NCI-H1048 (cell line): ENCODE measurements around the gene GGCT.
A peak's percentile ranks its signal among the peaks of the same experiment; 100 is the strongest.
"Not testable (repeated sequence)": the region's sequence is repeated elsewhere in the genome, so short reads cannot be mapped to it uniquely, and the experiment has no call there.

Experiments
- DNase-seq: peaks from one replicate; lab custom pipeline; 2025; lab: John Stamatoyannopoulos, UW

The GGCT gene

GRCh38 chr7:30504301-30505173 lies at the start of gene GGCT:
Gene GGCT (minus strand): TSS chr7:30504829. CDS start chr7:30504709, 120 bp downstream.
- peak; percentile 53 for DNase-seq

- no peak for DNase-seq
These were observed 48.9 kb upstream of the GGCT start for GRCh38 chr7:30553546-30553945.

GRCh38 chr7:30553141-30553540 lies 48.5 kb upstream of the GGCT start:
- DNase-seq, result no peak

DNA sequence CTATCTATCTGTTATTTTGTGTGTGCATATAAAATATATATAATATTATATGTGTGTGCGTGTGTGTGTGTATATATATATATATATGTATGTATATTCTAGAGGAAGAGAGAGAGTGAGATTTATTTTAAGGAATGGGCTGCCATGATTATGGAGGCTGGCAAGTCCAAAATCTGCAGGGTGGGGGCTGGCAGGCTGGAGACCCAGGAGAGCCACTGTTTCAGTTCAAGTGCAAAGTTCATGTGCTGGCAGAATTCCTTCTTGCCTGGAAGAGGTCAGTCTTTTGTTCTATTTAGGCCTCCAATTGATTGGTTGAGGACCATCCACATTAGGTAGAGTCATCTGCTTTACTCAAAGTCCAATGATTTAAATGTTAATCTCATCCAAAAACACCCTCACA lies 47.7 kb upstream of the GGCT start:
- no peak for DNase-seq

GRCh38 chr7:30549931-30550493 lies 45.4 kb upstream of the GGCT start:
- DNase-seq, result no peak

- DNase-seq, result peak; percentile 66
These were observed 44.2 kb upstream of the GGCT start for GRCh38 chr7:30548845-30549244.

DNA sequence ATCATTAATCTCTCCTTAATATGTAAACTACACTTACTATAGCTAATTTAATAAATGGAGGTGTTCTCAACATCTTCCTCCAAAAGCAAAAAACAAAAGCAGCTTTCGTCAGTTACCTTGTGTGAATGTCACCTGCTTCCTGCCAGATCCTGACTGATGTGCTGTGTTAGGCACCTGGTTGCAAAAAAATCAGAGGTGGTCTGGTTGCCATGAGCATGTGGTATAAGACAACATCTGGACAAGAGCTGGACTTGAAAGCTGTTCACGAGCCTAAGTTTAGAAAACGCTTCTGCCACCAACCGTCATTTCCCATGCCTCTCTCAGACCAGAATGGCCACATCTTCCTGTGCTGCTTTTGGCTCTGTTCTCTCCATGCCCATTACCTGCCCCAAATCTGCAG lies 42.0 kb upstream of the GGCT start:
- no peak for DNase-seq

- no peak for DNase-seq
These were observed 41.3 kb upstream of the GGCT start for GRCh38 chr7:30545791-30546555.

DNA sequence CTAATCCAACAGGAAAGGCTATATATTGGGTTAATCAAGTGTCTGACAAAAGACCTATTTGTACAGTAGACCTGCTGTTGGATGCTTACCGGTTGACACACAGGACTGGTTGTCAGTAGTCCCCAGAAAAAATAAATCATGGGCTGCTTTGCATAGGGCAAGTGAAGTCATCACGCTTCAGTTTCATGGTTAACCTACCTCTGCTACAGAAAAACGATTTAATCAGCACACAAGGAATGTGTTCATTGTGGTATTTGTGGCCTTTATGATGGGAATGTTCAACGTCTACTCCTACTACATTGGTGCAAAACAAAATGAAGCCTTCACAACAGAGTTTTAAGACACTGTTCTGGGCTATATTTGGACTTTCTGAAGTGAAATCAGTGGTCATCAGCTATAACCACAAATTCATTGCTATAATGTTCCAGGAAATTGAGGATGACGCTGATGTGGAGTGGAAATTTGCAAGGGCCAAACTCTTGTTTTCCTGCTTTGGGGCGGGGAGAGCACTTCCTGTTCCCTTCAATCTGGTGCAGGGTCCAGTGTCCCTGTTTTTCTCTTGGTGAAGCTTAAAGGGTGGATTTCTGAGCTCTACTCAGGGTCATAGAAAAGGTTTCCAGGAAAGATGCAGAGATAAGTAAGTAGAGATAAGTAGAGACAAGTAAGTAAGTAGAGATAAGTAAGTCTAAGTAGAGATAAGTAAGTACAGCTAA lies 39.3 kb upstream of the GGCT start:
- peak; percentile 10 for DNase-seq

DNA sequence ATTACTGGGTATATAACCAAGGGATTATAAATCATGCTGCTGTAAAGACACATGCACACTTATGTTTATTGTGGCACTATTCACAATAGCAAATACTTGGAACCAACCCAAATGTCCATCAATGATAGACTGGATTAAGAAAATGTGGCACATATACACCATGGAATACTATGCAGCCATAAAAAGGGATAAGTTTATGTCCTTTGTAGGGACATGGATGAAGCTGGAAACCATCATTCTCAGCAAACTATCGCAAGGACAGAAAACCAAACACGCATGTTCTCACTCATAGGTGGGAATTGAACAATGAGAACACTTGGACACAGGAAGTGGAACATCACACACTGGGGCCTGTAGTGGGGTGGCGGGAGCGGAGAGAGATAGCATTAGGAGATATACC lies 38.5 kb upstream of the GGCT start:
- DNase-seq, result not testable (repeated sequence)

- no peak for DNase-seq
These were observed 29.3 kb upstream of the GGCT start for GRCh38 chr7:30533886-30534285.

DNA sequence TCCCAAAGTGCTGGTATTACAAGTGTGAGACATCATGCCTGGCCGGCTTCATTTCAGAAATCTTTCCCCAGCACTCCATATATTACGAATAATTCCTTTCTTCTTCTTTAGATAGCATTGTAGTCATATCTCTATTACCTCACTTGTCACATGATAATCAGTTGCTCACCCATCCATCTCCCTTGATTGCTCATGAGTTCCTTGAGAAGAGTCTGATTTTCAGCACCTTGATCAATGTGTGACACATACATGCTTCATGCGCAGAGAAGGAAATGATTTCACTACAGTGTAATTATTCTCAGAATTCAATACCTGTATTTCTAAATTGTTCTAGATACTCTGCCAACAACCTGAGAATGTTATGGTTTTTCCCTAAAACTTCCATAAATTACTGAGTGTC lies 26.7 kb upstream of the GGCT start:
- DNase-seq, result no peak

DNA sequence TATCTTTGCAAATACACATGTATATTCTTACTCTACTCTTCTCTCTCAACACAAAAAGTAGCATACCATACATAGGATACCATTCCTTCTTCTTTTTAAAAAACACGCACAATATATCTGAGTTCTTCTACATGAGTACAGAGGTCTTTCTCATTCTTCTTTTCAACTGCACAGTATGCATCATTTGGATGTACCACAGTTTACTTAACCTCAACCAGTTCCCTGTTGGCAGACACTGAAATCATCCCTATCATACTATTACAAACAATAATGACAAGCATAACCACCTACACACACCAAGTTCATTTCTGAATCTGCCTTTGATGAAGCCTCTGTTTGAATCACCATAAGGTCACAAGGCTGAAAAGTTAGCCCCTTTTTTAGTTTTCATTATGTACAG lies 25.7 kb upstream of the GGCT start:
- DNase-seq, result no peak

GRCh38 chr7:30528779-30529178 lies 24.1 kb upstream of the GGCT start:
- DNase-seq, result no peak

DNA sequence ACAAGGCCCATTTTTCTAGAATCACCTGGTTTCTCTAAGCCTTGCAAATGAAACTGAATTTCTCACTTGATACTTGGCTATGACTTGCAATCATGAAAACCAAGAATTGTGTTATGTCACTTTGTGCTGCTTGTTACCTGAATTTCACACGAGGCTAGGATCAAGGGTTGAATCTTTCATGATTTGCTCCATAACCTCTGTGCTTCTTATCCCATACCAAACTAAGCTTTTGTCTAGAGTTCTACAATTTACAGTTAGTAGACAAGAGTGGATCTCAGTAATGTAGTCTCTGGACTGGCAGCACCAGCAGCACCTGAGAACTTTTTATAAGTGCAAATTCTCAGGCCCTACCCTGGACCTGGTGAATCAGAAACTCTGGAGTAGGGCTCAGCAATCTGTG lies 22.7 kb upstream of the GGCT start:
- not testable (repeated sequence) for DNase-seq

GRCh38 chr7:30526163-30526562 lies 21.5 kb upstream of the GGCT start:
- DNase-seq, result no peak

DNA sequence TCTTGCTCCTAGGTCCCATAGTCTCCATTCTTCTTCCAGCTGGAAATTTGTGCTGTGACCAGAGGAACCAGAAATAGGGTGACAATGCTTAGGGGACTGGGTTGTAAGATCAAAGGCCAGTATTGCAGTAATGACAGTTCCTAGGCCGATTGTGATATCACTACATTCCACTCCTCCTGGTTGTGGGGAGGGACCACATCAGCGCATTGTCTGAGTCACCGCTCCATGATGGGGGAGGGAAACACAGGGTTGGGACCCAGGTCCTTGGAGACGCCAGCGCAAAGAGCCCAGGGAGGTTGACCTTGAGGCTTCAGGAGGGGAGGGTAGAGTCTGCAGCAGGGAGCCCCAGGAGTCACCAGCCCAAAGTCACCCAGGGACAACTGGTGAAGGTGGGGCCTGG lies 20.8 kb upstream of the GGCT start:
- no peak for DNase-seq

DNA sequence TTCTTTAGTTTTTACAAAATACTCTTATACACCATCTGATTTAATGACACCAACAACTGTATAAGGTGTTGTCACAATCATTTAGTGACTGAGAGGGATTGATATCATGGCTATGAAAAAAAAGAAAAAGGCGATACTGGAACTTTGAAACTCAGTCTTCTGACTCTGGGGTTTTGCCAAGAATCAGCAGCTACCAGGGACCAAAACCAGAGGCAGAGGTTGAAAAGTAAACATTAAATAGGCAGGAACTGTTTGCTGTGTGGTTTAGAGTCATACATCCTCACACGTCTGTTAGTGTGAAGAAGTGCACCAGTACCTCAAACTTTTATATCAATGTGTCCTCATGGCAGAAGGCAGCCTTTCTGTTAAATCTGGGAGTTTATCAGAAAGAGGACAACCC lies 19.9 kb upstream of the GGCT start:
- no peak for DNase-seq

DNA sequence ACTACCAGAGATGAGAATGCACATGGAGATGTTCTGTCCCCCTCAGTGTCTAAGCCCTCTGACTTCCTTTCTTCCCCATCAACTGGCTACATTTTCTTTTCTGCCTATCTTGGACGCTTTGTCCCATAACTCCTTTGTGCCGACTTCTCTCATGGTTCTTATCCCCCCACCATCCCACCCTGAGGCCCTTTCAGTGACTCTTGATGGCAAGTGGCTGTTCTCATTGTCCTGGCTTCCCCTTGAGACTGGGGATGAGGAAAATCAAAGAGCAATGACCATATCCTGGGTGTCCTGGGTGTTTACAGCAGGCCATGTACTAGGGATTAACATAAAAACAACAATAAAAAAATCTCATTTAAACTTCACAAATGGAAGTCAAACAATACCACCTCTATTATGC lies 18.8 kb upstream of the GGCT start:
- no peak for DNase-seq

DNA sequence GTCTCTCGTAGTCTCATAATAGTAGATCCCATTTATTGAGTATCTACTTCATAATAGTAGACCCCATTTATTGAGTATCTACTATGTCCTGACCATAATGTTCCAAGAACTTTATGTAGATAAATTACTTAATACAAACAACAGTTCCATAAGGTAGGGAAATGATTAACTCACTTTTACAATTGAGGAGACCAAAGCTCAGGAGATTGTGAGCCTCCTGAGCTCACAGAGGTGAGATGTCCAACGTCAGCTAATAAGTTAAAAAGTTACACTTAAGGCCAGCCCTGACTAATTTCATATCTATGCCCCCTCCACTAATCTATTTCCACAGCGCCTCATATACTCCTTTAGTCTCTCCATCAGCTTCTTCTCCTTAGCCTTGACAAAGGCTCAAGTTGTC lies 17.5 kb upstream of the GGCT start:
- DNase-seq, result no peak

GRCh38 chr7:30521532-30521931 lies 16.9 kb upstream of the GGCT start:
- DNase-seq, result no peak

DNA sequence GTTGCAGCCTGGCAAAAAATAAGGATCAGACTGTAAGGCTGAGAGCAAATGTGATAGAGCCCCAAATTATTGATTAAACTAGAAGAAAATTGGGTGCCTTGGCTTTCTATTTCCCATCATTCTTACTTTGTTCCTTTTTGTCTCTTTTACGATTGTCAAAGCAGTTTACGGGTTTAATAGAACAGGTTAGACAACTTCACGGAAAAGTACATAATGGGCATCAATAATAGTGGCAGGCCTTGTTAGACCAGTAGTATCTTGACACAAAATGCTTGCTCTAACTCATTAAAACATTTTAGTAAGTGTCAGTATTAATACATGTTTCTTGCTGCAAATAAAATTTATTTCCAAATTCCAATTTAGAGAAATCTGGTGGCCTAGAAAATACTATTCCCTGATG lies 14.5 kb upstream of the GGCT start:
- DNase-seq, result no peak
